ENCODE data around the gene CBX3. TPM values are rescaled to one million over a fixed set of nuclear protein-coding genes. Genes with fewer than 3 reads are reported as not detected.
A peak's percentile ranks its signal among the peaks of the same experiment; 100 is the strongest.
"Not testable (repeated sequence)": the region's sequence is repeated elsewhere in the genome, so short reads cannot be mapped to it uniquely, and the experiment has no call there.

Gene CBX3
- polyA plus RNA-seq, 1 experiment = 174 TPM

DNA sequence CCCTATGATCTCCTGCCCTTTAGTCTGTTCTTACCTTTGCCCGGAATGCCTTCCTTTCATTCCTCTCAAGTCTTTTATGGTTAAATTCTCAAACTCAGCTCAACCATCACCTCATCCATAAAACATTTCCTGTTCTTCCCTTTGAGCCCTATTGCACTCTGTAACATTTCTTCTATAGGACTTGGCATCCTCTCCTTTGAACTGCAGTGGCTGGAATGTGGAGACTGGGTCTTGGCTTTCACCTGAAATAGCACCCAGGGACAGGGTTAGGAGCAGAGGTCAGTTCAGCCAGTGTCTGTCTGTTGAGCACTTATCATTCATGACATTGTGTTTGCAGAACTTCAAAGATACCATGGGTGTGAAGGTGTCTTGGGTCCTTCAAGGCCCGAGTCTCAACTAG, 42.3 kb upstream of the CBX3 start:
- Histone ChIP-seq H3K4me3 (ENCODE audit: low read depth, low read length) (no peak overlapping the region), H3K27me3 (ENCODE audit: control insufficient read depth, insufficient read depth, low read length) (no peaks in the 10 kb centered on the region), H3K9me3 (ENCODE audit: control insufficient read depth, insufficient read depth, low read length) (no peaks in the 10 kb centered on the region), H3K27ac (ENCODE audit: low read depth, low read length) (peak overlapping the region; percentile 11)
- DNase-seq (ENCODE audit: low read depth, low spot score) = no peak
- ChIA-PET CTCF (interaction anchor here (0.8 to 2.3 kb wide), 2 partner anchors 38 to 69 kb away, joined by 3 to 13 read pairs; no protein-coding TSS in a partner anchor), POLR2A (no interaction called here)
- TF ChIP-seq, protein P1, sequence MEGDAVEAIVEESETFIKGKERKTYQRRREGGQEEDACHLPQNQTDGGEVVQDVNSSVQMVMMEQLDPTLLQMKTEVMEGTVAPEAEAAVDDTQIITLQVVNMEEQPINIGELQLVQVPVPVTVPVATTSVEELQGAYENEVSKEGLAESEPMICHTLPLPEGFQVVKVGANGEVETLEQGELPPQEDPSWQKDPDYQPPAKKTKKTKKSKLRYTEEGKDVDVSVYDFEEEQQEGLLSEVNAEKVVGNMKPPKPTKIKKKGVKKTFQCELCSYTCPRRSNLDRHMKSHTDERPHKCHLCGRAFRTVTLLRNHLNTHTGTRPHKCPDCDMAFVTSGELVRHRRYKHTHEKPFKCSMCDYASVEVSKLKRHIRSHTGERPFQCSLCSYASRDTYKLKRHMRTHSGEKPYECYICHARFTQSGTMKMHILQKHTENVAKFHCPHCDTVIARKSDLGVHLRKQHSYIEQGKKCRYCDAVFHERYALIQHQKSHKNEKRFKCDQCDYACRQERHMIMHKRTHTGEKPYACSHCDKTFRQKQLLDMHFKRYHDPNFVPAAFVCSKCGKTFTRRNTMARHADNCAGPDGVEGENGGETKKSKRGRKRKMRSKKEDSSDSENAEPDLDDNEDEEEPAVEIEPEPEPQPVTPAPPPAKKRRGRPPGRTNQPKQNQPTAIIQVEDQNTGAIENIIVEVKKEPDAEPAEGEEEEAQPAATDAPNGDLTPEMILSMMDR (IDR thresholded peaks at IDR 0.05; ENCODE audit: low read depth, low read length) = no peak

DNA sequence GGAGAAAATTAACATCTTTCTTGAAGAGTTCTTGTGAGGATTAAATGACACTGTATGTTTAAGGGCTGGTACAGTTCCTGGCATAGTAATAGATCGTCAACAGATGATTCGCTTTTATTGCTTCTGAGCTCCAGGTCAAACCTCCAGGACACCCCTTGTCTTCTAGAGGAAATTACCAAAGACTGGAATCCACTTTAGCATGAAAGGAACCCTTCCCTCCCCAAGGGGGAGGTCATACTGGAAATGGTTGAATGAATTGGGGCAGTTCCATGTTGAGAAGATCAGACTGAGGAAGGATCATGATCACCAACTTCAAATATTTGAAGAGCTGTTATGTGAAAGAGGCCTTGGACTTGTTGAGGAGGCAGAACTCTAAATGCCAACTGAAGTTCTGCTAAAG, 40.6 kb upstream of the CBX3 start:
- TF ChIP-seq, protein P1 (IDR thresholded peaks at IDR 0.05; ENCODE audit: low read depth, low read length) = no peak
- no peak for DNase-seq (ENCODE audit: low read depth, low spot score)
- no peaks in the 10 kb centered on the region for H3K27me3 ChIP-seq (ENCODE audit: control insufficient read depth, insufficient read depth, low read length)
- no peak overlapping the region for H3K27ac ChIP-seq (ENCODE audit: low read depth, low read length)
- POLR2A ChIA-PET = interaction anchor here (0.7 to 0.9 kb wide), 3 partner anchors 8 to 39 kb away, joined by 3 to 6 read pairs (median 6); partner anchors contain the start of genes HNRNPA2B1 and NFE2L3
- no peak overlapping the region for H3K4me3 ChIP-seq (ENCODE audit: low read depth, low read length)
- no peaks in the 10 kb centered on the region for H3K9me3 ChIP-seq (ENCODE audit: control insufficient read depth, insufficient read depth, low read length)
- CTCF ChIA-PET = interaction anchor here (0.6 to 1.8 kb wide), 6 partner anchors 10 to 1041 kb away, joined by 3 to 7 read pairs (median 4); no protein-coding TSS in a partner anchor

DNA sequence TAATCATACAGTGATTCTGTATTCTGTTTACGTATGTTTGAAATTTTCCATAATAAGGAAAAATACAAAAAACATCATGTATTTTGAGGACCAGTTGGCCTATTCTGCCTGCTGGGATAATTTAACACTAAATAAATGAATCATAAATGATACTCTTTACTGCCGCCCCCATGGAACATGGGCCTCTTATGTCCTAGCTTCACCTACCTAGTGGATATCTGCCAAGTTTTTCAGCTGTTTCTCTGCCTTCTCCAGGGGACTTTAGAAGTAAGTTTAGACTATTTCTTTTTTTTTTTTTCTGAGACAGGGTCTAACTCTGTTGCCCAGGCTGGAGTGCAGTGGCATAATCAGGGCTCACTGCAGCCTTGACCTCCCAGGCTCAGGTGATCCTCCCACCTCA, 39.1 kb upstream of the CBX3 start:
- Histone ChIP-seq H3K27me3 (ENCODE audit: control insufficient read depth, insufficient read depth, low read length) (no peaks in the 10 kb centered on the region), H3K27ac (ENCODE audit: low read depth, low read length) (no peak overlapping the region), H3K9me3 (ENCODE audit: control insufficient read depth, insufficient read depth, low read length) (no peaks in the 10 kb centered on the region), H3K4me3 (ENCODE audit: low read depth, low read length) (no peak overlapping the region)
- no peak for DNase-seq (ENCODE audit: low read depth, low spot score)
- ChIA-PET POLR2A (no interaction called here), CTCF (interaction anchor here (0.7 kb wide), 1 partner anchor 35 kb away, joined by 3 read pairs; no protein-coding TSS in a partner anchor)
- TF ChIP-seq, protein P1 (IDR thresholded peaks at IDR 0.05; ENCODE audit: low read depth, low read length) = no peak

DNA sequence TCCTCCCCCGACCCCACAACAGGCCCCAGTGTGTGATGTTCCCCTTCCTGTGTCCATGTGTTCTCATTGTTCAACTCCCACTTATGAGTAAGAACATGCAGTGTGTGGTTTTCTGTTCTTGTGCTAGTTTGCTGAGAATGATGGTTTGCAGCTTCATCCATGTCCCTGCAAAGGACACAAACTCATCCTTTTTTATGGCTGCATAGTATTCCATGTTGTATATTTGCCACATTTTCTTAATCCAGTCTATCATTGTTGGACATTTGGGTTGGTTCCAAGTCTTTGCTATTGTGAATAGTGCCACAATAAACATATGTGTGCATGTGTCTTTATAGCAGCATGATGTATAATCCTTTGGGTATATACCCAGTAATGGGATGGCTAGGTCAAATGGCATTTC, 37.7 kb upstream of the CBX3 start:
- POLR2A ChIA-PET; H3K4me3 ChIP-seq (ENCODE audit: low read depth, low read length); H3K9me3 ChIP-seq (ENCODE audit: control insufficient read depth, insufficient read depth, low read length); H3K27ac ChIP-seq (ENCODE audit: low read depth, low read length); H3K27me3 ChIP-seq (ENCODE audit: control insufficient read depth, insufficient read depth, low read length); DNase-seq (ENCODE audit: low read depth, low spot score): not testable (repeated sequence)
- CTCF ChIA-PET = interaction anchor here (0.9 kb wide), 1 partner anchor 73 kb away, joined by 3 read pairs; no protein-coding TSS in a partner anchor

DNA sequence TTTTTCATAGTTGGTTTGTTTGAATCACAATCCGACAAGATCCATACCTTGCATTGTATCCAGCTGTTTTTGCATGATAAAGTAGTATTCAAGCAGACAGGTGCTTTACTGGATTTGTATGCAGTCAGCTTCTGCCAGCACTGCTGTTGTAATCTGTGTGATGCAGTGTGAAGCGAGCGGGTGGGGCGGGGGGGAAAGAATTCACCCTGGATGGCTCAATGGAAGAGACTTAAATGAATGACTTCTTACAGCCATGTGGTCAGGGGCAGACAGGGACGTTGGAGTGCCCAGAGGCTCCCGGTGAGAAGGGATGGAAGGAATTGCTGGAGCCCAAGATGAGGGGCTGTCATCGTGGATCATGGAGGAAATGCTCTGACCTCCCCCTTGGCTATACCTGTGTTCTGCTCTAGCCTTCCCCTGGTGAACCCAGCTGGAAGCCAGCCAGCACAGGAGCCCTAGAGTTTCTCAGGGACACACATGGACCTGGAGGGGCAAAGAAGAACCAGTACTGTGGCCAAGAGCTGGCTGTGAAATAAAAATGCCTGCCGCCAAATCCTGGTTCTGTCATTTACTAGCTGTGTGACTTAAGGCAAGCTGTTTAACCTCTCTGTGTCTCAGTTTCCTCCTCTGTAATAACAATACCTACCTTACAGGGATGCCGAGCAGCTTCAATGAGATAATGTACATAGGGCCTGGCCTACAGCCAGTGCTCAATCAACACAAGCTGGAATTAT, 35.4 kb upstream of the CBX3 start:
- ChIA-PET CTCF (interaction anchor here (0.7 to 1.8 kb wide), 3 partner anchors 32 to 75 kb away, joined by 3 to 11 read pairs (median 3); no protein-coding TSS in a partner anchor), POLR2A (no interaction called here)
- no peak for DNase-seq (ENCODE audit: low read depth, low spot score)
- TF ChIP-seq, protein P1 (IDR thresholded peaks at IDR 0.05; ENCODE audit: low read depth, low read length) = no peak
- Histone ChIP-seq H3K27ac (ENCODE audit: low read depth, low read length) (no peak overlapping the region), H3K9me3 (ENCODE audit: control insufficient read depth, insufficient read depth, low read length) (no peaks in the 10 kb centered on the region), H3K4me3 (ENCODE audit: low read depth, low read length) (no peak overlapping the region), H3K27me3 (ENCODE audit: control insufficient read depth, insufficient read depth, low read length) (no peaks in the 10 kb centered on the region)
